Panc1 (cell line): ENCODE results near the gene OPRD1. TPM values are rescaled to one million over a fixed set of nuclear protein-coding genes. Genes with fewer than 3 reads are reported as not detected.
"Not testable (repeated sequence)": the region's sequence is repeated elsewhere in the genome, so short reads cannot be mapped to it uniquely, and the experiment has no call there.

Experiments used
- ATAC-seq: fragments of 200-7000 bp; cut with Tn5 transposase; 2 replicates; pipeline ENCODE4 v1.9.1; 2020; ENCODE audit warnings: mild to moderate bottlenecking, moderate library complexity
- BruUV-seq: library from RNA; stranded (reverse); fragments of 400-500 nt; replicated peaks from 2 replicates; lab custom pipeline; 2021; lab: Mats Ljungman, UMichigan
- CTCF ChIA-PET: fragments of 300-600 bp; sonication (Branson Sonifier 250); formaldehyde crosslinking; loops from one replicate; lab custom pipeline; 2022; ENCODE audit warnings: antibody characterized with exemption; lab: Charles Lee
- POLR2A ChIA-PET: fragments of 300-600 bp; sonication (Branson Sonifier 250); formaldehyde crosslinking; loops from one replicate; lab custom pipeline; 2022; ENCODE audit warnings: antibody characterized with exemption; lab: Charles Lee
- DNase-seq: peaks from one replicate; pipeline ENCODE4 v3.0.0-alpha.2; 2010; ENCODE audit warnings: low read depth, low spot score
- H3K27ac ChIP-seq: 2 replicates; pipeline ENCODE4 v1.5.1; 2011; ENCODE audit warnings: mild to moderate bottlenecking, low read length, inconsistent platforms
- H3K27me3 ChIP-seq: fragments of 200-500 bp; sonication (Bioruptor generic); 2 replicates; pipeline ENCODE4 v1.6.0; 2014; ENCODE audit warnings: low read length, inconsistent platforms; ENCODE audit not compliant: control insufficient read depth, insufficient read depth
- H3K36me3 ChIP-seq: fragments of 200-500 bp; sonication (Bioruptor generic); 2 replicates; pipeline ENCODE4 v1.5.1; 2014; ENCODE audit warnings: inconsistent platforms, mild to moderate bottlenecking, low read length, moderate library complexity; ENCODE audit not compliant: control insufficient read depth, insufficient read depth
- H3K4me1 ChIP-seq: 2 replicates; pipeline ENCODE4 v1.5.1; 2011; ENCODE audit warnings: inconsistent platforms, mild to moderate bottlenecking, low read length, moderate library complexity; ENCODE audit not compliant: control insufficient read depth, insufficient read depth
- H3K4me3 ChIP-seq, 2 experiments: 2 replicates each; pipeline ENCODE4 v1.5.1; 2011 to 2012; ENCODE audit warnings: low read depth in 2 of 2, low read length in 2 of 2, mild to moderate bottlenecking in 2 of 2, inconsistent platforms in 1 of 2, moderate library complexity in 1 of 2
- H3K9me3 ChIP-seq: fragments of 200-500 bp; sonication (Bioruptor generic); 2 replicates; pipeline ENCODE4 v1.5.1; 2014; ENCODE audit warnings: low read depth, mild to moderate bottlenecking, inconsistent platforms, low read length, moderate library complexity; ENCODE audit not compliant: control insufficient read depth, insufficient read depth
- CTCF ChIP-seq: fragments of 450-650 bp; IDR thresholded peaks from 2 replicates; pipeline ENCODE4 v1.5.1; 2017; ENCODE audit warnings: mild to moderate bottlenecking
- POLR2AphosphoS5 ChIP-seq: IDR thresholded peaks from 2 replicates; pipeline ENCODE4 v1.6.1; 2012; ENCODE audit warnings: mild to moderate bottlenecking, low read depth, low read length, moderate library complexity
- REST ChIP-seq, 2 experiments: IDR thresholded peaks; 2 replicates each; pipeline ENCODE4 v1.6.1; 2011 to 2012; ENCODE audit warnings: low read depth in 2 of 2, control low read depth in 1 of 2, low read length in 1 of 2, mild to moderate bottlenecking in 1 of 2, moderate library complexity in 1 of 2; ENCODE audit not compliant: insufficient read depth in 1 of 2
- SIN3A ChIP-seq: IDR thresholded peaks from 2 replicates; pipeline ENCODE4 v1.6.1; 2012; ENCODE audit warnings: low read depth, mild to moderate bottlenecking, low read length, moderate library complexity, borderline replicate concordance; ENCODE audit not compliant: insufficient read depth
- TCF7L2 ChIP-seq: IDR thresholded peaks from 2 replicates; pipeline ENCODE4 v1.6.1; 2011; ENCODE audit warnings: mild to moderate bottlenecking, low read depth, low read length, inconsistent platforms
- in situ Hi-C: cut with HindIII; loops from 2 replicates; pipeline ENCODE4 v1.10.0; 2016; ENCODE audit warnings: low sequenced_read_pairs, low pct_unique_long_range_greater_than_20kb
- intact Hi-C: fragments of 100-400 bp; cut with micrococcal nuclease; formaldehyde crosslinking; loops from one replicate; pipeline ENCODE4 v1.10.0; 2022; ENCODE audit not compliant: unreplicated experiment
- total RNA-seq: library from RNA; stranded (reverse); gene quantifications from one replicate; pipeline ENCODE4 v1.2.1, GENCODE V29; 2021; ENCODE audit not compliant: unreplicated experiment

OPRD1 gene
- total RNA-seq, 1 experiment from 2014 or later: 5.4 TPM

GRCh38 chr1:28789816-28790215, 22.2 kb upstream of the OPRD1 start:
- Histone ChIP-seq H3K9me3 (no peaks in the 10 kb centered on the region), H3K27ac (no peak overlapping the region), H3K4me1 (peaks cover 2% of the 10 kb centered on the region; the same call in 1 of the 2 replicates), H3K36me3 (no peaks in the 10 kb centered on the region), H3K4me3 (no peak overlapping the region), H3K27me3 (no peaks in the 10 kb centered on the region)
- ChIA-PET POLR2A (no interaction called here), CTCF (no interaction called here)
- BruUV-seq: no TSS peak
- in situ Hi-C loops (no loop called here), intact Hi-C loops (no loop called here)
- TF ChIP-seq CTCF (no peak), POLR2AphosphoS5 (no peak), SIN3A (no peak), REST (IDR thresholded peaks at IDR 0.05; ENCODE audit: insufficient read depth in 1 of 2, low read depth in 2 of 2, low read length in 1 of 2) (no peak), TCF7L2 (no peak)
- ATAC-seq: no peak
- no peak for DNase-seq

- no peak for DNase-seq
- TF ChIP-seq REST (IDR thresholded peaks at IDR 0.05; ENCODE audit: insufficient read depth in 1 of 2, low read depth in 2 of 2, low read length in 1 of 2): no peak
- no peak for TF ChIP-seq TCF7L2
- no peak for TF ChIP-seq POLR2AphosphoS5
- no peak for TF ChIP-seq SIN3A
- ATAC-seq: 0 out of 2 replicates have a peak, but pooled peaks have one; percentile 29
- Histone ChIP-seq H3K9me3 (no peaks in the 10 kb centered on the region), H3K36me3 (no peaks in the 10 kb centered on the region), H3K27ac (no peak overlapping the region), H3K27me3 (no peaks in the 10 kb centered on the region), H3K4me3 (no peak overlapping the region), H3K4me1 (peaks cover 2% of the 10 kb centered on the region; the same call in 1 of the 2 replicates)
- in situ Hi-C loops (no loop called here), intact Hi-C loops (no loop called here)
- CTCF ChIA-PET: interaction anchor here (0.6 kb wide), 1 partner anchor 66 kb away, joined by 3 read pairs; no protein-coding TSS in a partner anchor
- POLR2A ChIA-PET: no interaction called here
- BruUV-seq: no TSS peak
These were observed 21.5 kb upstream of the OPRD1 start for GRCh38 chr1:28790377-28791035.

GRCh38 chr1:28791929-28792328, 20.0 kb upstream of the OPRD1 start:
- ATAC-seq, POLR2A ChIA-PET, CTCF ChIA-PET, H3K9me3 ChIP-seq, intact Hi-C loops, H3K27me3 ChIP-seq, H3K27ac ChIP-seq, H3K36me3 ChIP-seq, in situ Hi-C loops, H3K4me3 ChIP-seq, DNase-seq, BruUV-seq, H3K4me1 ChIP-seq: not testable (repeated sequence)
